Peyer's patch (tissue), 4 donors: Measurements from ENCODE around the gene SLC20A1. TPM values are rescaled to one million over a fixed set of nuclear protein-coding genes. Genes with fewer than 3 reads are reported as not detected.
A peak's percentile ranks its signal among the peaks of the same experiment; 100 is the strongest.
"Not testable (repeated sequence)": the region's sequence is repeated elsewhere in the genome, so short reads cannot be mapped to it uniquely, and the experiment has no call there.

Source experiments
- DNase-seq, 3 donors: peaks; one replicate each; pipeline ENCODE4 v3.0.0-alpha.2; 2017 to 2019
- H3K27ac ChIP-seq, 4 donors: fragments of 200-600 bp; sonication (generic); one replicate each; pipeline ENCODE4 v1.5.1; 2016 to 2019
- H3K27me3 ChIP-seq, 2 donors: fragments of 200-600 bp; sonication (generic); one replicate each; pipeline ENCODE4 v1.5.1; 2019
- H3K36me3 ChIP-seq, 3 donors: fragments of 200-600 bp; sonication (generic); one replicate each; pipeline ENCODE4 v1.5.1; 2016 to 2019
- H3K4me1 ChIP-seq, 4 donors: fragments of 200-600 bp; sonication (generic); one replicate each; pipeline ENCODE4 v1.5.1; 2016 to 2019
- H3K4me3 ChIP-seq, 4 donors: fragments of 200-600 bp; sonication (generic); 1 replicate in 3 of 4; 2 replicates in 1 of 4; pipeline ENCODE4 v1.5.1; 2016 to 2019; ENCODE audit warnings: mild to moderate bottlenecking in 1 of 4
- H3K9me3 ChIP-seq, 4 donors: fragments of 200-600 bp; sonication (generic); one replicate each; pipeline ENCODE4 v1.5.1; 2016 to 2019; ENCODE audit warnings: mild to moderate bottlenecking in 1 of 4
- POLR2A ChIP-seq, 2 donors: fragments of 450-650 bp; IDR thresholded peaks; one replicate each; pipeline ENCODE4 v1.5.1; 2017; ENCODE audit warnings: antibody characterized with exemption in 2 of 2, mild to moderate bottlenecking in 2 of 2, moderate library complexity in 2 of 2
- total RNA-seq, 4 donors: library from RNA; depleted of rRNA; stranded (reverse); fragments of >200 nt; gene quantifications; one replicate each; pipeline ENCODE4 v1.1.0, GENCODE V29; 2016
- TF ChIP-seq, protein P1 (sequence below), 6 experiments: fragments of 450-650 bp in 4 of 6; fragments of 200-600 bp in 2 of 6; sonication (generic) in 1 of 6; IDR thresholded peaks; one replicate each; pipeline ENCODE4 v1.5.1; 2017 to 2019; ENCODE audit warnings: antibody characterized with exemption in 6 of 6, mild to moderate bottlenecking in 3 of 6, moderate library complexity in 1 of 6

The SLC20A1 gene
- total RNA-seq, 4 donors from 2014 or later = 48.7 to 143 (median 122) TPM

DNA sequence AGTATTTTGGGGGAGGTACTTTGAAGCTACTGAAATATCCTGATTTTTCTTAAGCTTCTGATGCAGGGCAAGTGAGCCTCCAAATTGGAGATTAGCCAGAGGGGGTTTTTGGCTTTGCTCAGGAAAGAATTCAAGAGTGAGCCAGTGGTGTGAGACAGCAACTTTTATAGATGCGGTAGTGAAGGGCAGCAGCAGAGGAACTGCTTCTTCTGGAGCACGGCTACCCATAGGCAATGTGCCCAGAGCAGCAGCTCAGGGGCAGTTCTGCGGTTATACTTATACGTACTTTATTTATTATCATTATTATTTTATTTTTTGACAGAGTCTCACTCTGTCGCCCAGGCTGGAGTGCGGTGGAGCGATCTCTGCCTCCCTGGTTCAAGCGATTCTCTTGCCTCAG lies 55.3 kb downstream of the SLC20A1 start:
- Histone ChIP-seq H3K27me3 (no peaks in the 10 kb centered on the region), H3K9me3 (no peaks in the 10 kb centered on the region), H3K4me1 (peaks cover 0 to 4% (median under 1%) of the 10 kb centered on the region in 4 donors), H3K27ac (peak overlapping the region in 3 of 4 donors; percentile 13 to 50 (median 27)), H3K36me3 (no peaks in the 10 kb centered on the region), H3K4me3 (no peak overlapping the region)
- DNase-seq = peak in 2 of 3 donors; percentile 18 to 46
- no peak for TF ChIP-seq POLR2A (IDR thresholded peaks at IDR 0.05)
- TF ChIP-seq, protein P1, sequence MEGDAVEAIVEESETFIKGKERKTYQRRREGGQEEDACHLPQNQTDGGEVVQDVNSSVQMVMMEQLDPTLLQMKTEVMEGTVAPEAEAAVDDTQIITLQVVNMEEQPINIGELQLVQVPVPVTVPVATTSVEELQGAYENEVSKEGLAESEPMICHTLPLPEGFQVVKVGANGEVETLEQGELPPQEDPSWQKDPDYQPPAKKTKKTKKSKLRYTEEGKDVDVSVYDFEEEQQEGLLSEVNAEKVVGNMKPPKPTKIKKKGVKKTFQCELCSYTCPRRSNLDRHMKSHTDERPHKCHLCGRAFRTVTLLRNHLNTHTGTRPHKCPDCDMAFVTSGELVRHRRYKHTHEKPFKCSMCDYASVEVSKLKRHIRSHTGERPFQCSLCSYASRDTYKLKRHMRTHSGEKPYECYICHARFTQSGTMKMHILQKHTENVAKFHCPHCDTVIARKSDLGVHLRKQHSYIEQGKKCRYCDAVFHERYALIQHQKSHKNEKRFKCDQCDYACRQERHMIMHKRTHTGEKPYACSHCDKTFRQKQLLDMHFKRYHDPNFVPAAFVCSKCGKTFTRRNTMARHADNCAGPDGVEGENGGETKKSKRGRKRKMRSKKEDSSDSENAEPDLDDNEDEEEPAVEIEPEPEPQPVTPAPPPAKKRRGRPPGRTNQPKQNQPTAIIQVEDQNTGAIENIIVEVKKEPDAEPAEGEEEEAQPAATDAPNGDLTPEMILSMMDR (IDR thresholded peaks at IDR 0.05) = no peak

GRCh38 chr2:112703684-112704083 lies 57.9 kb downstream of the SLC20A1 start:
- H3K36me3 ChIP-seq = no peaks in the 10 kb centered on the region
- no peak overlapping the region for H3K4me3 ChIP-seq
- no peak for DNase-seq
- peaks cover 0 to 6% (median 4%) of the 10 kb centered on the region in 4 donors for H3K4me1 ChIP-seq
- TF ChIP-seq, protein P1 (IDR thresholded peaks at IDR 0.05) = no peak
- no peak for TF ChIP-seq POLR2A (IDR thresholded peaks at IDR 0.05)
- H3K27ac ChIP-seq = no peak overlapping the region
- no peaks in the 10 kb centered on the region for H3K9me3 ChIP-seq
- no peaks in the 10 kb centered on the region for H3K27me3 ChIP-seq

DNA sequence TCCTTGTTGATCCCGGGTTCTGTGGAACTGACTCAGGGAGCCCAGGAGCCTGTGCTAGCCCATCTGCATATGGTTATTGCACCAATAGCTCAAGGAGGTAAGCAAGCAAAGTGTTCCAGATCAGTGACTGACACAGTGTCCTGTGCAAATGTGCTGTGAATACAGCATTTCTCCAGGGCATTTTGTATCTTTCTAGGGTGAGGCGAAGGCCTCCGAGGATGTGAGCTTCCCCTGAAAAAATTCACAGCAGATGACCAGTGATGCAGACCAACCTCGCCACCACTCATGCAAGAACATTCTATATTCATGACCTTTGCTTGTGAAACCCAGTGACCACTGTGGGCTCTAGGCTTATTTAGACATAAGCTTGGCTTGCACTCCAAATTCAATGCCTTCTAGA lies 59.8 kb downstream of the SLC20A1 start:
- H3K4me3 ChIP-seq = no peak overlapping the region
- no peaks in the 10 kb centered on the region for H3K36me3 ChIP-seq
- no peaks in the 10 kb centered on the region for H3K9me3 ChIP-seq
- TF ChIP-seq POLR2A (IDR thresholded peaks at IDR 0.05) = no peak
- TF ChIP-seq, protein P1 (IDR thresholded peaks at IDR 0.05) = no peak
- peaks cover 0 to 6% (median 4%) of the 10 kb centered on the region in 4 donors for H3K4me1 ChIP-seq
- DNase-seq = peak in 1 of 3 donors; percentile 40
- H3K27me3 ChIP-seq = no peaks in the 10 kb centered on the region
- H3K27ac ChIP-seq = no peak overlapping the region

GRCh38 chr2:112706170-112706664 lies 60.5 kb downstream of the SLC20A1 start:
- no peaks in the 10 kb centered on the region for H3K27me3 ChIP-seq
- no peaks in the 10 kb centered on the region for H3K36me3 ChIP-seq
- H3K9me3 ChIP-seq = no peaks in the 10 kb centered on the region
- TF ChIP-seq, protein P1 (IDR thresholded peaks at IDR 0.05) = no peak
- TF ChIP-seq POLR2A (IDR thresholded peaks at IDR 0.05) = no peak
- H3K27ac ChIP-seq = no peak overlapping the region
- DNase-seq = peak in 2 of 3 donors; percentile 53 to 73
- H3K4me3 ChIP-seq = no peak overlapping the region
- peaks cover 0 to 6% (median 4%) of the 10 kb centered on the region in 4 donors for H3K4me1 ChIP-seq

- not testable (repeated sequence) for H3K27me3 ChIP-seq, H3K27ac ChIP-seq, H3K4me1 ChIP-seq, H3K9me3 ChIP-seq, H3K4me3 ChIP-seq, H3K36me3 ChIP-seq
- peak in 1 of 3 donors; percentile 14 for DNase-seq
Measured at GRCh38 chr2:112706947-112707346, 61.2 kb downstream of the SLC20A1 start.

DNA sequence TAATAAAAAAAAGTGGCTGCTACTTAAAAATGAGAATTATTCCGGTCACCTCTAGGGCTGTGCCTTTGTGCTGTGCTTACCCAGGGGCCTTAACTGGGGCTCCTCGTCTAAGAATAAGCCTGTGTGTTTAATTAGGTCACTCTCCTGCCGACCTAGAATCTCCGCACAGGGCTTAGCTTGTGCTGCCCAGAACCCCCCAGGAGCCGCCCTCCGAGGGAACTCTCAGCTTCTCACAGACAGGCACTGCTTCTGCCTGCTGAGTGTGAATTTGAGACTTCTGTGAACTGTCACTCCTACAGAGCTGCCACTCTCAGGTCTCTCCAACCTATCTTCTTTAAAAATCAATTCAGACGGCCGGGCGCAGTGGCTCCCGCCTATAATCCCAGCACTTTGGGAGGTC lies 63.2 kb downstream of the SLC20A1 start:
- no peak overlapping the region for H3K4me3 ChIP-seq
- peak overlapping the region in 1 of 4 donors; percentile 8 for H3K27ac ChIP-seq
- peak in 1 of 3 donors; percentile 38 for DNase-seq
- H3K4me1 ChIP-seq = peaks cover 0 to 6% (median 4%) of the 10 kb centered on the region in 4 donors
- no peaks in the 10 kb centered on the region for H3K27me3 ChIP-seq
- no peaks in the 10 kb centered on the region for H3K36me3 ChIP-seq
- H3K9me3 ChIP-seq = no peaks in the 10 kb centered on the region
- TF ChIP-seq POLR2A (IDR thresholded peaks at IDR 0.05) = no peak
- TF ChIP-seq, protein P1 (IDR thresholded peaks at IDR 0.05) = no peak
